GM12892 (cell line): ENCODE results near the gene TRAPPC2.

Source experiments
- POLR2A ChIP-seq: IDR thresholded peaks from 2 replicates; pipeline ENCODE4 v1.6.1; 2011; ENCODE audit warnings: low read depth, low read length, control low read depth
- POLR2AphosphoS5 ChIP-seq: IDR thresholded peaks from 2 replicates; pipeline ENCODE4 v1.6.1; 2011; ENCODE audit warnings: low read depth, low read length, control low read depth

DNA sequence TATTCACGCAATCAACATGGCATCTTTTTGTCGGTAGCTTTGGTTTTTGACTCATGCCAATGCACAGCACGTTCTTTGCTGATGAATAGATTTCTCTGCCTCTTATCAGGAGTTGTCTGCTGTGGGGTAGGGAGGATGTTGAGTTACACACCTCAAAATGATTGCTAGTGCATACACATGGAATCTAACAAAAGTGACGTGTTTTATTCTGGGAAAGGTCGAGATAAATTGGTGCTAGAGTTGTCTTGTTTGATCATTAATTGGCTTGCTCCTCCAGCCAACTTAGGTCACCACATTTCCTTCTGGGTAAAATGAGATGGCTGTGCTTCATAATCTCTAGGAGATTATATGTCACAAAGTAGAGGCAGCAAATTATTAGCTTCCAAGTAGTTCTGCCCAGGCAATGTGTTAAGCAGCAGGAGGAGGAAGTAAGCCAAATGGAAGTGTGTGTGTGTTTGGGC lies 41.6 kb downstream of the TRAPPC2 start:
- TF ChIP-seq POLR2AphosphoS5 (no peak), POLR2A (no peak)
